GM12875 (cell line): ENCODE data around the gene PI4KA.

Experiments used
- H3K4me3 ChIP-seq: one replicate; pipeline ENCODE4 v1.5.1; 2011; ENCODE audit warnings: low read depth, low read length, control low read depth
- CTCF ChIP-seq: IDR thresholded peaks from 2 replicates; pipeline ENCODE4 v1.5.1; 2011; ENCODE audit warnings: low read depth, mild to moderate bottlenecking, control low read depth, inconsistent platforms, low read length, moderate library complexity, borderline replicate concordance; ENCODE audit not compliant: insufficient read depth

The PI4KA gene

GRCh38 chr22:20802452-20802851, 56.2 kb downstream of the PI4KA start:
- TF ChIP-seq CTCF: no peak
- no peak overlapping the region for H3K4me3 ChIP-seq

GRCh38 chr22:20799449-20799848, 59.2 kb downstream of the PI4KA start:
- H3K4me3 ChIP-seq: no peak overlapping the region
- no peak for TF ChIP-seq CTCF

- TF ChIP-seq CTCF: no peak
- H3K4me3 ChIP-seq: no peak overlapping the region
Observed at GRCh38 chr22:20798974-20799373, 59.6 kb downstream of the PI4KA start.

GRCh38 chr22:20798218-20798617, 60.4 kb downstream of the PI4KA start:
- TF ChIP-seq CTCF: no peak
- no peak overlapping the region for H3K4me3 ChIP-seq

- H3K4me3 ChIP-seq: no peak overlapping the region
Observed at GRCh38 chr22:20796731-20797130, 61.9 kb downstream of the PI4KA start.

DNA sequence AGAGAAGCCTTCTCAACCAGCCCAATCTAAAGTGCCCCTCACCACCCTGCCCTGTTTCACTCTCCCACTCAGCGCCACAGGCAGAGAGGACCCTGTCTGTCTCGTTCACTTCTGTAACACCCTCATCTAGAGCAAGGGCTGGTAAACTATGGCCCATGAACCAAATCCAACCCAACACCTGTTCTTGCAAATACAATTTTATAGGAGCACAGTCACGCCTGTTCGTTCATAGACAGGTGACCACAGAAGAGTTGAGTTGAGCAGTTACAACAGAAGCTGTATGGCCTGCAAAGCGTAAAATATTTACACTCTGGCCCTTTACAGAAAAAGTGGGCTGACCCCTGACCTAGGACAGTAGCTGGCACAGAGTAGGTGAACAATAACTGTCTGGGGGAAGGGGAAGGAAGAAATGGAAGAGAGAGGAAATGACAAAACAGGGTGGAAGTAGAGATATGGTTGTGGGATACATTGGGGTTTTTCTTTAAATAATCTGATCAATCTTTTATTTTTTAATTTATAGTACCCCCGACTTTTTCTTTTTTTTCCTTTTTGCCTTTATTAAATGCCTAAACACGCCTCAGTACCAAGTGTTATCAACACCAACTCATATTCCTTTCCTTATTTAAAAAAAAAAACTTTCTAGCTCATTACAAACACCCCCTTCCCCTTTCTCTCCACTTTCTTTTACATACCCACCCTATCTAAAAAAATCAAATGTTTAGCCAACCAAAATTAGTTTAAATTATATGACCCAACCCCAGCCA, 63.8 kb downstream of the PI4KA start:
- H3K4me3 ChIP-seq: no peak overlapping the region
- TF ChIP-seq CTCF: no peak

More at GRCh38 chr22:20796731-20797130, 61.9 kb downstream of the PI4KA start:
- no peak for TF ChIP-seq CTCF
